ENCODE results near the gene NAP1L4. TPM values are rescaled to one million over a fixed set of nuclear protein-coding genes. Genes with fewer than 3 reads are reported as not detected.
A peak's percentile ranks its signal among the peaks of the same experiment; 100 is the strongest.
"Not testable (repeated sequence)": the region's sequence is repeated elsewhere in the genome, so short reads cannot be mapped to it uniquely, and the experiment has no call there.

Gene NAP1L4
- total RNA-seq, 1 experiment from 2014 or later = 116 TPM

- DNase-seq (ENCODE audit: low spot score) = no peak
Measured at GRCh38 chr11:2960139-2960538, 32.0 kb downstream of the NAP1L4 start.

- DNase-seq (ENCODE audit: low spot score) = no peak
Measured at GRCh38 chr11:2958251-2958650, 33.9 kb downstream of the NAP1L4 start.

GRCh38 chr11:2955906-2956476 is 36.1 kb downstream of the NAP1L4 start:
- DNase-seq (ENCODE audit: low spot score) = no peak

- DNase-seq (ENCODE audit: low spot score) = no peak
Measured at GRCh38 chr11:2954263-2954662, 37.9 kb downstream of the NAP1L4 start.

GRCh38 chr11:2952290-2952689 is 39.8 kb downstream of the NAP1L4 start:
- no peak for DNase-seq (ENCODE audit: low spot score)

- DNase-seq (ENCODE audit: low spot score) = no peak
Measured at GRCh38 chr11:2951231-2952110, 40.7 kb downstream of the NAP1L4 start.

- DNase-seq (ENCODE audit: low spot score) = no peak
Measured at GRCh38 chr11:2950825-2951224, 41.3 kb downstream of the NAP1L4 start.

- DNase-seq (ENCODE audit: low spot score) = no peak
Measured at GRCh38 chr11:2949920-2950319, 42.2 kb downstream of the NAP1L4 start.

- DNase-seq (ENCODE audit: low spot score) = no peak
Measured at GRCh38 chr11:2947744-2948143, 44.4 kb downstream of the NAP1L4 start.

GRCh38 chr11:2945757-2946287 is 46.3 kb downstream of the NAP1L4 start:
- DNase-seq (ENCODE audit: low spot score) = no peak

GRCh38 chr11:2945031-2945756 is 46.9 kb downstream of the NAP1L4 start:
- peak; percentile 55 for DNase-seq (ENCODE audit: low spot score)

- no peak for DNase-seq (ENCODE audit: low spot score)
Measured at GRCh38 chr11:2944530-2944929, 47.6 kb downstream of the NAP1L4 start.

- peak; percentile 85 for DNase-seq (ENCODE audit: low spot score)
Measured at GRCh38 chr11:2943711-2944118, 48.4 kb downstream of the NAP1L4 start.

GRCh38 chr11:2942872-2943710 is 49.0 kb downstream of the NAP1L4 start:
- DNase-seq (ENCODE audit: low spot score) = no peak

- no peak for DNase-seq (ENCODE audit: low spot score)
Measured at GRCh38 chr11:2942447-2942846, 49.7 kb downstream of the NAP1L4 start.

- peak; percentile 84 for DNase-seq (ENCODE audit: low spot score)
Measured at GRCh38 chr11:2940921-2941821, 51.0 kb downstream of the NAP1L4 start.

GRCh38 chr11:2940147-2940920 is 51.8 kb downstream of the NAP1L4 start:
- peak; percentile 83 for DNase-seq (ENCODE audit: low spot score)

- DNase-seq (ENCODE audit: low spot score) = not testable (repeated sequence)
Measured at GRCh38 chr11:2938458-2939418, 53.4 kb downstream of the NAP1L4 start.

Data from HT-29 (cell line).